GM13976 (cell line): ENCODE results near the gene GULP1.

Experiments
- DNase-seq: peaks from one replicate; pipeline ENCODE4 v3.0.0; 2012; ENCODE audit warnings: low spot score
- CTCF ChIP-seq: IDR thresholded peaks from 2 replicates; pipeline ENCODE4 v1.5.1; 2012; ENCODE audit warnings: borderline replicate concordance, mild to moderate bottlenecking; ENCODE audit not compliant: insufficient read depth; ENCODE audit errors: extremely low read depth, missing control alignments, control extremely low read depth
- in situ Hi-C: fragments of 300-500 bp; cut with MboI; formaldehyde crosslinking; loops from one replicate; pipeline ENCODE4 v1.12.0; 2022; ENCODE audit warnings: low sequenced_read_pairs, mixed read lengths, inconsistent platforms; ENCODE audit not compliant: unreplicated experiment

The GULP1 gene

GRCh38 chr2:188328419-188328818, 36.7 kb downstream of the GULP1 start:
- in situ Hi-C loops, result no loop called here
- DNase-seq, result no peak
- TF ChIP-seq CTCF, result no peak

GRCh38 chr2:188330316-188331053, 38.8 kb downstream of the GULP1 start:
- TF ChIP-seq CTCF, result no peak
- no peak for DNase-seq
- in situ Hi-C loops, result no loop called here

- in situ Hi-C loops, result no loop called here
- no peak for TF ChIP-seq CTCF
- DNase-seq, result no peak
These were observed 40.9 kb downstream of the GULP1 start for GRCh38 chr2:188332619-188333018.

- TF ChIP-seq CTCF, result no peak
- no peak for DNase-seq
- in situ Hi-C loops, result no loop called here
These were observed 42.3 kb downstream of the GULP1 start for GRCh38 chr2:188333751-188334524.

GRCh38 chr2:188338463-188338862, 46.8 kb downstream of the GULP1 start:
- TF ChIP-seq CTCF, result no peak
- in situ Hi-C loops, result no loop called here
- no peak for DNase-seq

- no peak for TF ChIP-seq CTCF
- in situ Hi-C loops, result no loop called here
- DNase-seq, result no peak
These were observed 48.6 kb downstream of the GULP1 start for GRCh38 chr2:188340257-188340656.
